CD4-positive, alpha-beta T cell treated with Interferon gamma for 1 hour (primary cell): ENCODE measurements around the gene ANKS1A.
A peak's percentile ranks its signal among the peaks of the same experiment; 100 is the strongest.
"Not testable (repeated sequence)": the region's sequence is repeated elsewhere in the genome, so short reads cannot be mapped to it uniquely, and the experiment has no call there.

Experiments used
- DNase-seq: peaks from one replicate; pipeline ENCODE4 v3.0.0-alpha.2; 2020

Gene ANKS1A

GRCh38 chr6:34964564-34964963 is 75.5 kb downstream of the ANKS1A start:
- no peak for DNase-seq

- no peak for DNase-seq
These were observed 78.4 kb downstream of the ANKS1A start for GRCh38 chr6:34967461-34967860.

- no peak for DNase-seq
These were observed 80.7 kb downstream of the ANKS1A start for GRCh38 chr6:34969662-34970265.

GRCh38 chr6:34970488-34970887 is 81.4 kb downstream of the ANKS1A start:
- no peak for DNase-seq

- DNase-seq, result no peak
These were observed 81.9 kb downstream of the ANKS1A start for GRCh38 chr6:34970957-34971356.

- DNase-seq, result no peak
These were observed 84.6 kb downstream of the ANKS1A start for GRCh38 chr6:34973547-34974248.

GRCh38 chr6:34974249-34974642 is 85.2 kb downstream of the ANKS1A start:
- no peak for DNase-seq

- DNase-seq, result no peak
These were observed 87.2 kb downstream of the ANKS1A start for GRCh38 chr6:34976239-34976638.

- no peak for DNase-seq
These were observed 90.2 kb downstream of the ANKS1A start for GRCh38 chr6:34979218-34979617.

GRCh38 chr6:34979994-34980393 is 90.9 kb downstream of the ANKS1A start:
- no peak for DNase-seq

GRCh38 chr6:34981366-34981765 is 92.3 kb downstream of the ANKS1A start:
- no peak for DNase-seq

- no peak for DNase-seq
These were observed 92.9 kb downstream of the ANKS1A start for GRCh38 chr6:34981951-34982350.

- no peak for DNase-seq
These were observed 93.4 kb downstream of the ANKS1A start for GRCh38 chr6:34982424-34982852.

- no peak for DNase-seq
These were observed 95.4 kb downstream of the ANKS1A start for GRCh38 chr6:34984416-34984815.

GRCh38 chr6:34985236-34985635 is 96.2 kb downstream of the ANKS1A start:
- DNase-seq, result no peak

- DNase-seq, result peak; percentile 45
These were observed 97.8 kb downstream of the ANKS1A start for GRCh38 chr6:34986845-34987246.

GRCh38 chr6:34987506-34987905 is 98.5 kb downstream of the ANKS1A start:
- no peak for DNase-seq

GRCh38 chr6:34990971-34991560 is 102.0 kb downstream of the ANKS1A start:
- DNase-seq, result no peak

GRCh38 chr6:34992376-34992775 is 103.3 kb downstream of the ANKS1A start:
- no peak for DNase-seq

- no peak for DNase-seq
These were observed 104.2 kb downstream of the ANKS1A start for GRCh38 chr6:34993213-34993612.

GRCh38 chr6:34994693-34995092 is 105.6 kb downstream of the ANKS1A start:
- DNase-seq, result no peak

- DNase-seq, result not testable (repeated sequence)
These were observed 109.4 kb downstream of the ANKS1A start for GRCh38 chr6:34998417-34998816.

GRCh38 chr6:34999153-34999552 is 110.1 kb downstream of the ANKS1A start:
- DNase-seq, result not testable (repeated sequence)

- not testable (repeated sequence) for DNase-seq
These were observed 110.9 kb downstream of the ANKS1A start for GRCh38 chr6:34999962-35000361.
